Caco-2 (cell line): ENCODE results near the gene OR7A5. TPM values are rescaled to one million over a fixed set of nuclear protein-coding genes. Genes with fewer than 3 reads are reported as not detected.

Source experiments
- BruUV-seq: library from RNA; stranded (reverse); fragments of 400-500 nt; replicated peaks from 2 replicates; lab custom pipeline; 2021; lab: Mats Ljungman, UMichigan
- CTCF ChIA-PET: fragments of 300-600 bp; sonication (Branson Sonifier 250); formaldehyde crosslinking; loops from one replicate; lab custom pipeline; 2022; ENCODE audit warnings: antibody characterized with exemption; lab: Charles Lee
- POLR2A ChIA-PET: fragments of 300-600 bp; sonication (Branson Sonifier 250); formaldehyde crosslinking; loops from one replicate; lab custom pipeline; 2022; ENCODE audit warnings: antibody characterized with exemption; lab: Charles Lee
- DNase-seq, 2 experiments: peaks; one replicate each; pipeline versions ENCODE4 v3.0.0 to v3.0.0-alpha.2; 2020 to 2022
- H3K27me3 ChIP-seq: replicated peaks from 2 replicates; pipeline ENCODE4 v1.6.0; 2011; ENCODE audit warnings: low read length; ENCODE audit not compliant: control insufficient read depth, insufficient read depth
- H3K36me3 ChIP-seq: 2 replicates; pipeline ENCODE4 v1.5.1; 2011; ENCODE audit warnings: low read length; ENCODE audit not compliant: control insufficient read depth, insufficient read depth
- H3K4me1 ChIP-seq: fragments of 250-450 bp; sonication (Bioruptor Pico); 2 replicates; pipeline ENCODE4 v1.5.1; 2020; ENCODE audit warnings: mild to moderate bottlenecking
- H3K4me3 ChIP-seq: 2 replicates; pipeline ENCODE4 v1.5.1; 2011; ENCODE audit warnings: low read depth, mild to moderate bottlenecking, control low read depth, low read length
- H3K9me3 ChIP-seq: fragments of 250-450 bp; sonication (Bioruptor Pico); 2 replicates; pipeline ENCODE4 v1.5.1; 2020; ENCODE audit warnings: mild to moderate bottlenecking, moderate library complexity
- H3K27ac Mint-ChIP-seq: one replicate; pipeline ENCODE4 v1.8.0; 2022; ENCODE audit warnings: mixed read lengths; ENCODE audit not compliant: unreplicated experiment
- H3K27me3 Mint-ChIP-seq: one replicate; pipeline ENCODE4 v1.8.0; 2022; ENCODE audit warnings: mixed read lengths; ENCODE audit not compliant: insufficient read depth, unreplicated experiment
- H3K36me3 Mint-ChIP-seq: one replicate; pipeline ENCODE4 v1.8.0; 2022; ENCODE audit warnings: mild to moderate bottlenecking, mixed read lengths; ENCODE audit not compliant: insufficient read depth, unreplicated experiment
- H3K4me1 Mint-ChIP-seq: one replicate; pipeline ENCODE4 v1.8.0; 2022; ENCODE audit warnings: low read depth, mixed read lengths; ENCODE audit not compliant: unreplicated experiment
- H3K4me3 Mint-ChIP-seq: one replicate; pipeline ENCODE4 v1.8.0; 2022; ENCODE audit warnings: mild to moderate bottlenecking, moderate library complexity, mixed read lengths; ENCODE audit not compliant: unreplicated experiment
- H3K9me3 Mint-ChIP-seq: one replicate; pipeline ENCODE4 v1.8.0; 2022; ENCODE audit warnings: mixed read lengths; ENCODE audit not compliant: unreplicated experiment
- CTCF ChIP-seq, 2 experiments: fragments of 200-600 bp in 1 of 2; IDR thresholded peaks; 1 replicate in 1 of 2; 2 replicates in 1 of 2; pipeline versions ENCODE4 v1.5.1 to v1.8.0; 2011 to 2022; ENCODE audit warnings: antibody characterized with exemption in 1 of 2, control low read depth in 1 of 2, inconsistent platforms in 1 of 2, low read depth in 1 of 2, low read length in 1 of 2, mild to moderate bottlenecking in 1 of 2, moderate library complexity in 1 of 2; ENCODE audit not compliant: insufficient read depth in 1 of 2, severe bottlenecking in 1 of 2, unreplicated experiment in 1 of 2
- intact Hi-C: fragments of 100-400 bp; cut with micrococcal nuclease; formaldehyde crosslinking; loops from one replicate; pipeline ENCODE4 v1.10.0; 2022; ENCODE audit not compliant: unreplicated experiment
- total RNA-seq: library from RNA; stranded (reverse); gene quantifications from 2 replicates; pipeline ENCODE4 v1.2.3, GENCODE V29; 2022

OR7A5 gene
- total RNA-seq, 1 experiment from 2014 or later: not detected

GRCh38 chr19:14804765-14805164 lies 30.2 kb downstream of the OR7A5 start:
- Mint-ChIP-seq H3K4me3 (no peak overlapping the region), H3K9me3 (peaks cover 6% of the 10 kb centered on the region), H3K36me3 (no peaks in the 10 kb centered on the region), H3K27me3 (peaks cover 3% of the 10 kb centered on the region), H3K4me1 (no peaks in the 10 kb centered on the region), H3K27ac (no peak overlapping the region)
- TF ChIP-seq CTCF (IDR thresholded peaks at IDR 0.05; ENCODE audit: insufficient read depth in 1 of 2, low read depth in 1 of 2, low read length in 1 of 2, severe bottlenecking in 1 of 2, unreplicated experiment in 1 of 2): no peak
- no peak for DNase-seq
- POLR2A ChIA-PET: no interaction called here
- no peaks in the 10 kb centered on the region for H3K36me3 ChIP-seq
- no peak overlapping the region for H3K4me3 ChIP-seq
- intact Hi-C loops: no loop called here
- H3K27me3 ChIP-seq: no peaks in the 10 kb centered on the region; the same call in 1 of the 2 replicates
- CTCF ChIA-PET: no interaction called here
- no peaks in the 10 kb centered on the region for H3K9me3 ChIP-seq
- H3K4me1 ChIP-seq: no peaks in the 10 kb centered on the region
- BruUV-seq: no TSS peak

- POLR2A ChIA-PET: no interaction called here
- H3K9me3 Mint-ChIP-seq: peaks cover 6% of the 10 kb centered on the region
Measured at GRCh38 chr19:14798760-14799159, 36.2 kb downstream of the OR7A5 start.

GRCh38 chr19:14796021-14796420 lies 39.0 kb downstream of the OR7A5 start:
- ChIA-PET POLR2A (no interaction called here), CTCF (no interaction called here)
- peaks cover 9% of the 10 kb centered on the region for H3K27me3 Mint-ChIP-seq
- Histone ChIP-seq H3K9me3 (no peaks in the 10 kb centered on the region), H3K36me3 (no peaks in the 10 kb centered on the region), H3K4me3 (no peak overlapping the region), H3K27me3 (no peaks in the 10 kb centered on the region), H3K4me1 (no peaks in the 10 kb centered on the region)
- no peak overlapping the region for H3K4me3 Mint-ChIP-seq
- no peak for TF ChIP-seq CTCF (IDR thresholded peaks at IDR 0.05; ENCODE audit: insufficient read depth in 1 of 2, low read depth in 1 of 2, low read length in 1 of 2, severe bottlenecking in 1 of 2, unreplicated experiment in 1 of 2)
- BruUV-seq: no TSS peak
- DNase-seq: no peak
- no peak overlapping the region for H3K27ac Mint-ChIP-seq
- no peaks in the 10 kb centered on the region for H3K4me1 Mint-ChIP-seq
- intact Hi-C loops: no loop called here
- no peaks in the 10 kb centered on the region for H3K36me3 Mint-ChIP-seq
- no peaks in the 10 kb centered on the region for H3K9me3 Mint-ChIP-seq

More at GRCh38 chr19:14798760-14799159, 36.2 kb downstream of the OR7A5 start:
- intact Hi-C loops: no loop called here
- Histone ChIP-seq H3K9me3 (no peaks in the 10 kb centered on the region), H3K4me3 (no peak overlapping the region), H3K27me3 (no peaks in the 10 kb centered on the region), H3K4me1 (no peaks in the 10 kb centered on the region), H3K36me3 (no peaks in the 10 kb centered on the region)
- no TSS peak for BruUV-seq
- no peak for TF ChIP-seq CTCF (IDR thresholded peaks at IDR 0.05; ENCODE audit: insufficient read depth in 1 of 2, low read depth in 1 of 2, low read length in 1 of 2, severe bottlenecking in 1 of 2, unreplicated experiment in 1 of 2)
- Mint-ChIP-seq H3K36me3 (no peaks in the 10 kb centered on the region), H3K4me3 (no peak overlapping the region), H3K27ac (no peak overlapping the region), H3K27me3 (peaks cover 9% of the 10 kb centered on the region), H3K4me1 (no peaks in the 10 kb centered on the region)
- no peak for DNase-seq
- CTCF ChIA-PET: no interaction called here
